B cell (primary cell): Measurements from ENCODE around the gene ACOXL. TPM values are rescaled to one million over a fixed set of nuclear protein-coding genes. Genes with fewer than 3 reads are reported as not detected.

ENCODE experiments used
- ATAC-seq: fragments of 200-7000 bp; cut with Tn5 transposase; one replicate; pipeline ENCODE4 v1.10.0; 2021; ENCODE audit warnings: low read depth, mild to moderate bottlenecking, moderate number of reproducible peaks, moderate library complexity
- CTCF ChIA-PET: fragments of 350-600 bp; sonication (Branson Sonifier 250); formaldehyde crosslinking; loops from one replicate; lab custom pipeline; 2021; ENCODE audit warnings: antibody characterized with exemption, inconsistent platforms; lab: Charles Lee
- POLR2A ChIA-PET: fragments of 350-600 bp; sonication (Branson Sonifier 250); formaldehyde crosslinking; loops from one replicate; lab custom pipeline; 2021; ENCODE audit warnings: antibody characterized with exemption; lab: Charles Lee
- DNase-seq: peaks from one replicate; pipeline ENCODE4 v3.0.0; 2013
- H2AFZ ChIP-seq: 2 replicates; pipeline ENCODE4 v1.6.1; 2012; ENCODE audit warnings: mild to moderate bottlenecking, low read depth, low read length; ENCODE audit not compliant: insufficient read depth, poor library complexity, severe bottlenecking
- H3K27ac ChIP-seq, 2 donors: 1 replicate in 1 of 2; 2 replicates in 1 of 2; pipeline ENCODE4 v1.5.1; 2012 to 2013; ENCODE audit warnings: low read length in 2 of 2, mild to moderate bottlenecking in 2 of 2, moderate library complexity in 1 of 2
- H3K27me3 ChIP-seq, 4 experiments: fragments of 200-600 bp in 1 of 4; sonication (generic) in 1 of 4; replicated peaks in 1 of 4; 1 replicate in 2 of 4; 2 replicates in 2 of 4; pipeline versions ENCODE4 v1.6.1 to v1.7.0; 2013 to 2016; ENCODE audit warnings: low read length in 3 of 4, mild to moderate bottlenecking in 2 of 4, mixed read lengths in 1 of 4, moderate library complexity in 1 of 4; ENCODE audit not compliant: insufficient read depth in 4 of 4, control insufficient read depth in 3 of 4; ENCODE audit errors: control extremely low read depth in 1 of 4
- H3K36me3 ChIP-seq, 2 experiments: replicated peaks in 1 of 2; 1 replicate in 1 of 2; 2 replicates in 1 of 2; pipeline versions ENCODE4 v1.6.1 to v1.7.1; 2013; ENCODE audit warnings: low read length in 1 of 2; ENCODE audit not compliant: insufficient read depth in 2 of 2, control insufficient read depth in 1 of 2; ENCODE audit errors: control extremely low read depth in 1 of 2, extremely low read depth in 1 of 2
- H3K4me1 ChIP-seq, 2 donors: fragments of 200-600 bp in 1 of 2; sonication (generic) in 1 of 2; 1 replicate in 1 of 2; 2 replicates in 1 of 2; pipeline versions ENCODE4 v1.5.1 to v1.6.1; 2013 to 2017; ENCODE audit warnings: low read length in 2 of 2; ENCODE audit not compliant: control insufficient read depth in 2 of 2, insufficient read depth in 2 of 2
- H3K4me2 ChIP-seq: replicated peaks from 2 replicates; pipeline ENCODE3; 2012; ENCODE audit warnings: mild to moderate bottlenecking, low read depth, low read length; ENCODE audit not compliant: poor library complexity, severe bottlenecking
- H3K4me3 ChIP-seq, 5 experiments: fragments of 200-600 bp in 1 of 5; sonication (generic) in 1 of 5; 1 replicate in 3 of 5; 2 replicates in 2 of 5; pipeline versions ENCODE4 v1.5.1 to v1.7.0; 2011 to 2016; ENCODE audit warnings: low read length in 4 of 5, mild to moderate bottlenecking in 4 of 5, low read depth in 2 of 5, control low read depth in 1 of 5, moderate library complexity in 1 of 5; ENCODE audit not compliant: insufficient read depth in 1 of 5; ENCODE audit errors: control extremely low read depth in 1 of 5, extremely low read depth in 1 of 5
- H3K79me2 ChIP-seq: fragments of 200-600 bp; sonication (generic); one replicate; pipeline ENCODE4 v1.6.0; 2016; ENCODE audit warnings: low read length; ENCODE audit not compliant: control insufficient read depth, insufficient read depth
- H3K9ac ChIP-seq: fragments of 200-600 bp; sonication (generic); 2 replicates; pipeline ENCODE4 v1.6.1; 2017; ENCODE audit warnings: mild to moderate bottlenecking, low read length, moderate library complexity
- H3K9me3 ChIP-seq, 3 donors: one replicate each; pipeline versions ENCODE4 v1.6.1 to v1.7.1; 2013; ENCODE audit warnings: low read length in 2 of 3; ENCODE audit not compliant: control insufficient read depth in 2 of 3, insufficient read depth in 1 of 3; ENCODE audit errors: control extremely low read depth in 1 of 3
- H4K20me1 ChIP-seq: 2 replicates; pipeline ENCODE4 v1.6.0; 2012; ENCODE audit warnings: mild to moderate bottlenecking, low read length; ENCODE audit not compliant: insufficient read depth, control insufficient read depth, poor library complexity, severe bottlenecking
- H3K27ac Mint-ChIP-seq: one replicate; pipeline ENCODE4 v1.8.0; 2021; ENCODE audit warnings: mixed read lengths
- H3K27me3 Mint-ChIP-seq: one replicate; pipeline ENCODE4 v1.8.0; 2021; ENCODE audit warnings: mixed read lengths
- H3K4me1 Mint-ChIP-seq: one replicate; pipeline ENCODE4 v1.8.0; 2021; ENCODE audit warnings: mixed read lengths
- H3K4me3 Mint-ChIP-seq: one replicate; pipeline ENCODE4 v1.8.0; 2021; ENCODE audit warnings: mixed read lengths
- H3K9me3 Mint-ChIP-seq: one replicate; pipeline ENCODE4 v1.8.0; 2022; ENCODE audit warnings: mixed read lengths; ENCODE audit not compliant: insufficient read depth
- CTCF ChIP-seq: fragments of 200-600 bp; IDR thresholded peaks from one replicate; pipeline ENCODE4 v1.8.0; 2022; ENCODE audit warnings: antibody characterized with exemption, mild to moderate bottlenecking
- EZH2 ChIP-seq: IDR thresholded peaks from 2 replicates; pipeline ENCODE4 v1.6.1; 2012; ENCODE audit warnings: borderline replicate concordance, low read depth, mild to moderate bottlenecking, moderate library complexity, low read length; ENCODE audit not compliant: insufficient read depth, poor library complexity, severe bottlenecking
- WGBS: methylation state at CpG from one replicate; pipeline ENCODE4 v1.1.5; 2013; ENCODE audit warnings: missing lambda C conversion rate; ENCODE audit not compliant: insufficient coverage; 5-methylcytosine and 5-hydroxymethylcytosine counted together
- intact Hi-C: fragments of 100-400 bp; cut with micrococcal nuclease; formaldehyde crosslinking; loops from one replicate; pipeline ENCODE4 v1.10.0; 2022
- polyA plus RNA-seq: library from polyadenylated mRNA; depleted of rRNA; stranded (reverse); fragments of >200 nt; gene quantifications from 2 replicates; pipeline ENCODE4 v1.2.3, GENCODE V29; 2012
- total RNA-seq, 2 donors: library from RNA; stranded (reverse); fragments of 120-200 nt in 1 of 2; gene quantifications; 1 replicate in 1 of 2; 2 replicates in 1 of 2; pipeline versions ENCODE4 v1.2.3 to v1.2.4, GENCODE V29; 2013 to 2022

ACOXL gene
- total and polyA plus RNA-seq, 2 donors (not counting 1 experiment from before 2014, with no cell fraction given), result 0.06 TPM; not detected in 1

GRCh38 chr2:110788976-110789375, 56.6 kb downstream of the ACOXL start:
- H3K4me2 ChIP-seq, result no peak overlapping the region
- peaks cover 0 to 17% (median 3%) of the 10 kb centered on the region in 4 experiments for H3K27me3 ChIP-seq
- DNase-seq, result no peak
- H3K79me2 ChIP-seq, result no peaks in the 10 kb centered on the region
- no peak overlapping the region for H3K9ac ChIP-seq
- POLR2A ChIA-PET, result no interaction called here
- no peak overlapping the region for H3K4me3 Mint-ChIP-seq
- peaks cover 56% of the 10 kb centered on the region for H3K27me3 Mint-ChIP-seq
- no peak overlapping the region for H3K27ac Mint-ChIP-seq
- H3K27ac ChIP-seq, result no peak overlapping the region
- no peaks in the 10 kb centered on the region for H3K36me3 ChIP-seq
- WGBS, result 93% methylated on average over 2 of the region's 2 CpGs
- H3K9me3 Mint-ChIP-seq, result no peaks in the 10 kb centered on the region
- CTCF ChIA-PET, result interaction anchor here (1.1 kb wide), 1 partner anchor 23 kb away, joined by 3 read pairs; no protein-coding TSS in a partner anchor
- no peak for ATAC-seq
- TF ChIP-seq EZH2 (no peak), CTCF (no peak)
- intact Hi-C loops, result no loop called here
- no peaks in the 10 kb centered on the region for H3K4me1 Mint-ChIP-seq
- H3K4me1 ChIP-seq, result no peaks in the 10 kb centered on the region
- H3K9me3 ChIP-seq, result peaks cover 0 to 3% (median 2%) of the 10 kb centered on the region in 3 donors
- H3K4me3 ChIP-seq, result no peak overlapping the region
- H2AFZ ChIP-seq, result no peak overlapping the region
- no peaks in the 10 kb centered on the region for H4K20me1 ChIP-seq

- whole genome bisulfite sequencing, result 94% methylated on average over 3 of the region's 4 CpGs
- CTCF ChIA-PET, result no interaction called here
Observed at GRCh38 chr2:110789706-110790105, 57.3 kb downstream of the ACOXL start.

More at GRCh38 chr2:110789706-110790105, 57.3 kb downstream of the ACOXL start:
- POLR2A ChIA-PET, result no interaction called here
- Histone ChIP-seq H4K20me1 (no peaks in the 10 kb centered on the region), H3K27me3 (peaks cover 0 to 18% (median 3%) of the 10 kb centered on the region in 4 experiments), H3K27ac (no peak overlapping the region), H3K79me2 (no peaks in the 10 kb centered on the region), H3K4me2 (no peak overlapping the region), H3K9me3 (peaks cover 0 to 3% (median 2%) of the 10 kb centered on the region in 3 donors), H3K4me3 (no peak overlapping the region), H3K4me1 (no peaks in the 10 kb centered on the region), H2AFZ (no peak overlapping the region), H3K36me3 (no peaks in the 10 kb centered on the region), H3K9ac (no peak overlapping the region)
- no peaks in the 10 kb centered on the region for H3K4me1 Mint-ChIP-seq
- TF ChIP-seq EZH2 (no peak), CTCF (no peak)
- DNase-seq, result no peak
- H3K4me3 Mint-ChIP-seq, result no peak overlapping the region
- no peak for ATAC-seq
- peaks cover 64% of the 10 kb centered on the region for H3K27me3 Mint-ChIP-seq
- H3K9me3 Mint-ChIP-seq, result no peaks in the 10 kb centered on the region
- H3K27ac Mint-ChIP-seq, result no peak overlapping the region
- intact Hi-C loops, result no loop called here
